ENCODE results near the gene PRR23B. TPM values are rescaled to one million over a fixed set of nuclear protein-coding genes. Genes with fewer than 3 reads are reported as not detected.

PRR23B gene
- polyA plus RNA-seq, 1 of the 3 experiments (the other 2 are of a cell fraction) = not detected

GRCh38 chr3:138975351-138975750, 45.4 kb downstream of the PRR23B start:
- Histone ChIP-seq H2AFZ (ENCODE audit: low read depth) (no peak overlapping the region), H3F3A (replicated peaks; ENCODE audit: insufficient read depth) (no peaks in the 10 kb centered on the region), H3K36me3 (replicated peaks in 1 of 2; ENCODE audit: control insufficient read depth in 1 of 2, insufficient read depth in 2 of 2, low read length in 1 of 2) (no peaks in the 10 kb centered on the region), H3K9ac (no peak overlapping the region), H3K4me2 (no peak overlapping the region), H3K9me2 (no peaks in the 10 kb centered on the region), H3K4me1 (ENCODE audit: control insufficient read depth in 1 of 2, insufficient read depth in 2 of 2, low read depth in 1 of 2, low read length in 1 of 2) (no peaks in the 10 kb centered on the region), H3K79me2 (ENCODE audit: insufficient read depth) (no peaks in the 10 kb centered on the region), H3K27ac (ENCODE audit: low read depth in 2 of 2, low read length in 1 of 2) (no peak overlapping the region), H3K9me3 (no peaks in the 10 kb centered on the region), H3K27me3 (ENCODE audit: insufficient read depth) (no peaks in the 10 kb centered on the region; the same call in 1 of the 2 replicates), H4K20me1 (ENCODE audit: insufficient read depth) (no peaks in the 10 kb centered on the region), H3K4me3 (ENCODE audit: low read depth in 2 of 2, low read length in 1 of 2) (no peak overlapping the region)
- ChIA-PET POLR2A (no interaction called here), CTCF (interaction anchor here (1.1 to 1.6 kb wide), 3 partner anchors 17 to 354 kb away, joined by 3 to 6 read pairs (median 4); no protein-coding TSS in a partner anchor)
- no peak for TF ChIP-seq RAD21 (IDR thresholded peaks at IDR 0.05; ENCODE audit: low read length)
- no peak for TF ChIP-seq IRF3 (IDR thresholded peaks at IDR 0.05; ENCODE audit: low read depth, low read length)
- TF ChIP-seq NFIC (IDR thresholded peaks at IDR 0.05; ENCODE audit: borderline replicate concordance) = no peak
- no peak for TF ChIP-seq USF1 (IDR thresholded peaks at IDR 0.05; ENCODE audit: borderline replicate concordance, low read depth)
- no peak for TF ChIP-seq MXI1 (IDR thresholded peaks at IDR 0.05; ENCODE audit: low read depth, low read length)
- TF ChIP-seq FOSL2 (IDR thresholded peaks at IDR 0.05; ENCODE audit: borderline replicate concordance, low read depth) = no peak
- no peak for TF ChIP-seq FOXJ3 (CRISPR knock-in tag; IDR thresholded peaks at IDR 0.05)
- no peak for TF ChIP-seq GATA2 (CRISPR knock-in tag; IDR thresholded peaks at IDR 0.05)
- TF ChIP-seq TEAD4 (IDR thresholded peaks at IDR 0.05; ENCODE audit: borderline replicate concordance, insufficient read depth) = no peak
- no peak for TF ChIP-seq RCOR1 (IDR thresholded peaks at IDR 0.05; ENCODE audit: low read length)
- no peak for TF ChIP-seq CHD2 (IDR thresholded peaks at IDR 0.05; ENCODE audit: low read length, partially characterized antibody)
- no peak for TF ChIP-seq YY1 (IDR thresholded peaks at IDR 0.05; ENCODE audit: low read depth)
- TF ChIP-seq RFX5 (IDR thresholded peaks at IDR 0.05; ENCODE audit: low read length) = no peak
- TF ChIP-seq GABPA (IDR thresholded peaks at IDR 0.05; ENCODE audit: low read depth) = no peak
- no peak for TF ChIP-seq EP300 (IDR thresholded peaks at IDR 0.05; ENCODE audit: borderline replicate concordance in 1 of 2, low read depth in 1 of 2, low read length in 1 of 2)
- TF ChIP-seq TCF12 (IDR thresholded peaks at IDR 0.05) = no peak
- no peak for TF ChIP-seq POLR2AphosphoS5 (IDR thresholded peaks at IDR 0.05; ENCODE audit: low read depth, low read length)
- no peak for TF ChIP-seq NRF1 (IDR thresholded peaks at IDR 0.05; ENCODE audit: low read depth, low read length)
- no peak for DNase-seq
- 74% methylated on average over 7 of the region's 8 CpGs for WGBS (ENCODE audit: low lambda C conversion rate)

- H3K4me3 ChIP-seq (ENCODE audit: low read depth in 2 of 2, low read length in 1 of 2) = no peak overlapping the region
- no peaks in the 10 kb centered on the region for H3F3A ChIP-seq (replicated peaks; ENCODE audit: insufficient read depth)
- DNase-seq = no peak
- no peak overlapping the region for H3K27ac ChIP-seq (ENCODE audit: low read depth in 2 of 2, low read length in 1 of 2)
- H3K9ac ChIP-seq = no peak overlapping the region
- H3K9me3 ChIP-seq = no peaks in the 10 kb centered on the region
- no peaks in the 10 kb centered on the region; the same call in 1 of the 2 replicates for H3K27me3 ChIP-seq (ENCODE audit: insufficient read depth)
- ChIA-PET CTCF (interaction anchor here (1.1 to 1.6 kb wide), 4 partner anchors 18 to 355 kb away, joined by 3 to 6 read pairs (median 4); no protein-coding TSS in a partner anchor), POLR2A (no interaction called here)
- H4K20me1 ChIP-seq (ENCODE audit: insufficient read depth) = no peaks in the 10 kb centered on the region
- H2AFZ ChIP-seq (ENCODE audit: low read depth) = no peak overlapping the region
- no peaks in the 10 kb centered on the region for H3K4me1 ChIP-seq (ENCODE audit: control insufficient read depth in 1 of 2, insufficient read depth in 2 of 2, low read depth in 1 of 2, low read length in 1 of 2)
- no peaks in the 10 kb centered on the region for H3K9me2 ChIP-seq
- H3K36me3 ChIP-seq (replicated peaks in 1 of 2; ENCODE audit: control insufficient read depth in 1 of 2, insufficient read depth in 2 of 2, low read length in 1 of 2) = no peaks in the 10 kb centered on the region
- H3K79me2 ChIP-seq (ENCODE audit: insufficient read depth) = no peaks in the 10 kb centered on the region
- H3K4me2 ChIP-seq = no peak overlapping the region
- WGBS (ENCODE audit: low lambda C conversion rate) = 53% methylated on average over 5 of the region's 5 CpGs
- TF ChIP-seq ZBTB33 (IDR thresholded peaks at IDR 0.05; ENCODE audit: borderline replicate concordance, low read depth) = no peak
- TF ChIP-seq RAD21 (IDR thresholded peaks at IDR 0.05; ENCODE audit: low read length) = no peak
- TF ChIP-seq MXI1 (IDR thresholded peaks at IDR 0.05; ENCODE audit: low read depth, low read length) = no peak
- no peak for TF ChIP-seq MEF2A (IDR thresholded peaks at IDR 0.05; ENCODE audit: borderline replicate concordance, low read depth)
- TF ChIP-seq FOSL2 (IDR thresholded peaks at IDR 0.05; ENCODE audit: borderline replicate concordance, low read depth) = no peak
- no peak for TF ChIP-seq ELF1 (IDR thresholded peaks at IDR 0.05)
- no peak for TF ChIP-seq POLR2AphosphoS5 (IDR thresholded peaks at IDR 0.05; ENCODE audit: low read depth, low read length)
- TF ChIP-seq SMC3 (IDR thresholded peaks at IDR 0.05; ENCODE audit: low read depth, low read length) = no peak
- no peak for TF ChIP-seq USF2 (IDR thresholded peaks at IDR 0.05; ENCODE audit: borderline replicate concordance, low read depth, low read length)
- TF ChIP-seq YY1 (IDR thresholded peaks at IDR 0.05; ENCODE audit: low read depth) = no peak
- TF ChIP-seq GABPA (IDR thresholded peaks at IDR 0.05; ENCODE audit: low read depth) = no peak
- no peak for TF ChIP-seq FOXJ3 (CRISPR knock-in tag; IDR thresholded peaks at IDR 0.05)
- no peak for TF ChIP-seq PBX3 (IDR thresholded peaks at IDR 0.05)
- no peak for TF ChIP-seq GATA2 (CRISPR knock-in tag; IDR thresholded peaks at IDR 0.05)
Measured at GRCh38 chr3:138974462-138974861, 46.3 kb downstream of the PRR23B start.
